IMR-90 (cell line): ENCODE results near the gene EP300. TPM values are rescaled to one million over a fixed set of nuclear protein-coding genes. Genes with fewer than 3 reads are reported as not detected.
"Not testable (repeated sequence)": the region's sequence is repeated elsewhere in the genome, so short reads cannot be mapped to it uniquely, and the experiment has no call there.

Source experiments
- ATAC-seq: fragments of 200-7000 bp; cut with Tn5 transposase; 2 replicates; pipeline ENCODE4 v1.9.1; 2020; ENCODE audit warnings: low read depth, mild to moderate bottlenecking, moderate library complexity
- BruUV-seq: library from RNA; stranded (reverse); fragments of 400-500 nt; replicated peaks from 2 replicates; lab custom pipeline; 2021; lab: Mats Ljungman, UMichigan
- CTCF ChIA-PET: fragments of 300-600 bp; formaldehyde crosslinking; extraction: SDS; loops from one replicate; lab custom pipeline; 2021; ENCODE audit warnings: antibody characterized with exemption; lab: Yijun Ruan, JAX
- POLR2A ChIA-PET: fragments of 300-600 bp; sonication (Branson Sonifier 250); formaldehyde crosslinking; loops from one replicate; lab custom pipeline; 2022; ENCODE audit warnings: antibody characterized with exemption; ENCODE audit not compliant: unreplicated experiment; lab: Charles Lee
- DNase-seq: peaks from one replicate; pipeline ENCODE4 v3.0.0; 2013
- H2AFZ ChIP-seq: replicated peaks from 2 replicates; pipeline ENCODE3; 2013; ENCODE audit warnings: low read length, mild to moderate bottlenecking; ENCODE audit not compliant: poor library complexity
- H2AK5ac ChIP-seq: 2 replicates; pipeline ENCODE4 v1.6.1; 2013; ENCODE audit warnings: low read depth, low read length, inconsistent platforms
- H2AK9ac ChIP-seq: replicated peaks from 2 replicates; pipeline ENCODE3; 2013; ENCODE audit warnings: mild to moderate bottlenecking, low read depth, low read length, moderate library complexity; ENCODE audit not compliant: poor library complexity
- H2BK120ac ChIP-seq: 2 replicates; pipeline ENCODE4 v1.6.1; 2013; ENCODE audit warnings: low read depth, low read length, inconsistent platforms
- H2BK15ac ChIP-seq: 3 replicates; pipeline ENCODE4 v1.6.1; 2013; ENCODE audit warnings: low read depth, low read length, inconsistent platforms
- H2BK20ac ChIP-seq: 2 replicates; pipeline ENCODE4 v1.6.1; 2013; ENCODE audit warnings: low read depth, mild to moderate bottlenecking, inconsistent platforms, low read length, moderate library complexity
- H2BK5ac ChIP-seq: 2 replicates; pipeline ENCODE4 v1.6.1; 2013; ENCODE audit warnings: mild to moderate bottlenecking, low read depth, low read length, inconsistent platforms; ENCODE audit not compliant: poor library complexity, severe bottlenecking
- H3K14ac ChIP-seq: replicated peaks from 2 replicates; pipeline ENCODE4 v1.6.1; 2013; ENCODE audit warnings: low read depth, low read length, inconsistent platforms
- H3K18ac ChIP-seq: 2 replicates; pipeline ENCODE4 v1.6.1; 2013; ENCODE audit warnings: low read depth, low read length, control low read depth
- H3K23ac ChIP-seq: 2 replicates; pipeline ENCODE4 v1.6.1; 2013; ENCODE audit warnings: low read depth, low read length, inconsistent platforms
- H3K27ac ChIP-seq: 2 replicates; pipeline ENCODE4 v1.5.1; 2013; ENCODE audit warnings: mild to moderate bottlenecking, control low read depth, low read length; ENCODE audit not compliant: insufficient read depth
- H3K27me3 ChIP-seq: 2 replicates; pipeline ENCODE4 v1.6.1; 2013; ENCODE audit warnings: low read length; ENCODE audit not compliant: control insufficient read depth, insufficient read depth
- H3K36me3 ChIP-seq: 2 replicates; pipeline ENCODE4 v1.6.1; 2013; ENCODE audit warnings: low read length, mixed read lengths; ENCODE audit not compliant: control insufficient read depth, insufficient read depth
- H3K4ac ChIP-seq: 2 replicates; pipeline ENCODE4 v1.6.1; 2013; ENCODE audit warnings: low read depth, low read length, inconsistent platforms
- H3K4me1 ChIP-seq: 2 replicates; pipeline ENCODE4 v1.6.1; 2013; ENCODE audit warnings: low read length, mixed read lengths; ENCODE audit not compliant: control insufficient read depth, insufficient read depth
- H3K4me2 ChIP-seq: 2 replicates; pipeline ENCODE4 v1.6.1; 2013; ENCODE audit warnings: low read depth, mild to moderate bottlenecking, control low read depth, low read length, moderate library complexity
- H3K4me3 ChIP-seq: 2 replicates; pipeline ENCODE4 v1.5.1; 2013; ENCODE audit warnings: low read depth, mild to moderate bottlenecking, control low read depth, low read length, moderate library complexity; ENCODE audit not compliant: insufficient read depth
- H3K56ac ChIP-seq: 2 replicates; pipeline ENCODE4 v1.6.1; 2013; ENCODE audit warnings: low read length, inconsistent platforms; ENCODE audit not compliant: insufficient read depth; ENCODE audit errors: extremely low read depth
- H3K79me1 ChIP-seq, 2 experiments: 2 replicates each; pipeline ENCODE4 v1.6.1; 2013; ENCODE audit warnings: low read length in 2 of 2, inconsistent platforms in 1 of 2, low read depth in 1 of 2
- H3K9ac ChIP-seq: 2 replicates; pipeline ENCODE4 v1.6.1; 2013; ENCODE audit warnings: low read depth, low read length, control low read depth
- H3K9me1 ChIP-seq: 2 replicates; pipeline ENCODE4 v1.6.1; 2013; ENCODE audit warnings: low read length, inconsistent platforms; ENCODE audit not compliant: insufficient read depth
- H3K9me3 ChIP-seq: 2 replicates; pipeline ENCODE4 v1.6.1; 2013; ENCODE audit warnings: low read length; ENCODE audit not compliant: control insufficient read depth, insufficient read depth
- H4K20me1 ChIP-seq: 2 replicates; pipeline ENCODE4 v1.6.1; 2013; ENCODE audit warnings: low read length, inconsistent platforms; ENCODE audit not compliant: insufficient read depth
- H4K5ac ChIP-seq: 2 replicates; pipeline ENCODE4 v1.6.1; 2013; ENCODE audit warnings: mild to moderate bottlenecking, low read depth, low read length, control low read depth
- H4K8ac ChIP-seq, 2 experiments: 2 replicates each; pipeline ENCODE4 v1.6.1; 2013; ENCODE audit warnings: low read depth in 2 of 2, low read length in 2 of 2, control low read depth in 1 of 2, inconsistent platforms in 1 of 2
- H4K91ac ChIP-seq: 2 replicates; pipeline ENCODE4 v1.6.1; 2013; ENCODE audit warnings: low read depth, low read length, inconsistent platforms; ENCODE audit not compliant: insufficient read depth
- CHD1 ChIP-seq: IDR thresholded peaks from 2 replicates; pipeline ENCODE4 v1.6.1; 2012; ENCODE audit warnings: low read depth, low read length, improper control_type of control experiment
- FOS ChIP-seq: fragments of 150-350 bp; IDR thresholded peaks from 2 replicates; pipeline ENCODE4 v1.6.1; 2016; ENCODE audit warnings: low read depth, low read length
- USF2 ChIP-seq: fragments of 150-350 bp; IDR thresholded peaks from 2 replicates; pipeline ENCODE4 v1.6.1; 2017; ENCODE audit warnings: mild to moderate bottlenecking, antibody characterized with exemption, low read length, low read depth
- WGBS, 2 experiments: methylation state at CpG; one replicate each; pipeline versions ENCODE4 v1.1.5 to v1.1.7; 2013; ENCODE audit warnings: missing lambda C conversion rate in 2 of 2; ENCODE audit not compliant: insufficient read length in 1 of 2; ENCODE audit errors: extremely low coverage in 2 of 2; 5-methylcytosine and 5-hydroxymethylcytosine counted together
- dilution Hi-C: fragments of 300-500 bp; cut with HindIII; formaldehyde crosslinking; loops from one replicate; pipeline ENCODE4 v1.14.3; 2018; ENCODE audit warnings: low sequenced_read_pairs; ENCODE audit not compliant: unreplicated experiment
- in situ Hi-C: fragments of 300-500 bp; cut with MboI; formaldehyde crosslinking; loops from 3 replicates; pipeline ENCODE4 v1.14.3; 2019; ENCODE audit warnings: low sequenced_read_pairs, inconsistent platforms, mixed read lengths
- intact Hi-C: fragments of 100-400 bp; cut with micrococcal nuclease; formaldehyde crosslinking; loops from 2 replicates; pipeline ENCODE4 v1.10.0; 2022
- polyA plus RNA-seq, 3 experiments: library from polyadenylated mRNA; depleted of rRNA; stranded (reverse); fragments of >200 nt; gene quantifications; 2 replicates each; pipeline ENCODE4 v1.2.3, GENCODE V29; 2012; ENCODE audit warnings: low replicate concordance in 1 of 3
- total RNA-seq: library from RNA; depleted of rRNA; stranded (reverse); fragments of >200 nt; gene quantifications from 2 replicates; pipeline ENCODE4 v1.2.3, GENCODE V29; 2012

Gene EP300
- total and polyA plus RNA-seq, 2 of the 4 experiments (the other 2 are of a cell fraction) = 23.3 to 27.4 TPM

DNA sequence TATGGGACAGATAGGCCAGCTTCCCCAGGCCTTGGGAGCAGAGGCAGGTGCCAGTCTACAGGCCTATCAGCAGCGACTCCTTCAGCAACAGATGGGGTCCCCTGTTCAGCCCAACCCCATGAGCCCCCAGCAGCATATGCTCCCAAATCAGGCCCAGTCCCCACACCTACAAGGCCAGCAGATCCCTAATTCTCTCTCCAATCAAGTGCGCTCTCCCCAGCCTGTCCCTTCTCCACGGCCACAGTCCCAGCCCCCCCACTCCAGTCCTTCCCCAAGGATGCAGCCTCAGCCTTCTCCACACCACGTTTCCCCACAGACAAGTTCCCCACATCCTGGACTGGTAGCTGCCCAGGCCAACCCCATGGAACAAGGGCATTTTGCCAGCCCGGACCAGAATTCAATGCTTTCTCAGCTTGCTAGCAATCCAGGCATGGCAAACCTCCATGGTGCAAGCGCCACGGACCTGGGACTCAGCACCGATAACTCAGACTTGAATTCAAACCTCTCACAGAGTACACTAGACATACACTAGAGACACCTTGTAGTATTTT lies 86.1 kb downstream of the EP300 start:
- Histone ChIP-seq H4K20me1 (peaks cover 13% of the 10 kb centered on the region; the same call in 1 of the 2 replicates), H3K36me3 (peaks cover 48% of the 10 kb centered on the region), H2BK5ac (no peak overlapping the region), H3K4me3 (no peak overlapping the region), H3K27me3 (no peaks in the 10 kb centered on the region), H2BK20ac (no peak overlapping the region), H3K4me2 (no peak overlapping the region), H3K14ac (no peak overlapping the region), H4K91ac (no peak overlapping the region), H2AK5ac (no peak overlapping the region), H3K23ac (no peak overlapping the region), H3K79me1 (peaks cover 0 to 19% of the 10 kb centered on the region in 2 experiments; a peak in 2 of 4 replicates), H3K4me1 (peaks cover 3% of the 10 kb centered on the region; the same call in 1 of the 2 replicates), H4K8ac (no peak overlapping the region), H2BK120ac (no peak overlapping the region), H2AFZ (no peak overlapping the region), H3K18ac (no peak overlapping the region), H3K56ac (no peak overlapping the region), H3K9me3 (no peaks in the 10 kb centered on the region), H3K9me1 (peaks cover 8% of the 10 kb centered on the region; the same call in 1 of the 2 replicates), H2AK9ac (no peak overlapping the region), H4K5ac (no peak overlapping the region), H3K27ac (no peak overlapping the region), H3K4ac (no peak overlapping the region), H3K9ac (no peak overlapping the region), H2BK15ac (no peak overlapping the region)
- dilution Hi-C loops = no loop called here
- in situ Hi-C loops = no loop called here
- BruUV-seq = no TSS peak
- WGBS, 2 experiments = 75% methylated on average over 2 of the region's 8 CpGs; no CpG with 5 or more reads in 1 of the 2 experiments
- DNase-seq (no peak), ATAC-seq (no peak)
- intact Hi-C loops = no loop called here
- POLR2A ChIA-PET = no interaction called here
- TF ChIP-seq USF2 (no peak), FOS (no peak), CHD1 (no peak)
- CTCF ChIA-PET = no interaction called here

DNA sequence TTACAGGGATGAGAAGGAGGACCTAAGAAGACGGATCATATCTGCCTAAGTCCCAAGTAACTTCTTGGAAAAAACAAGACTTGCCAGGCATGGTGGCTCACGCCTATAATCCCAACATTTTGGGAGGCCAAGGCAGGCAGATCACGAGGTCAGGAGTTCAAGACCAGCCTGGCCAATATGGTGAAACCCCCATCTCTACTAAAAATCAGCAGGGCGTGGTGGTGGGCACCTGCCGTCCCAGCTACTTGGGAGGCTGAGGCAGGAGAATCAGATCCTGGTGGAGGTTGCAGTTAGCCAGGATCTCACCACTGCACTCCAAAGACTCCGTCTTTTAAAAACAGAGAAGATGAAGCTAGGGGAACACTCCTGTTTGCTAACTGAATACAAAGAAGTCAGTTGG lies 88.0 kb downstream of the EP300 start:
- POLR2A ChIA-PET, H3K56ac ChIP-seq, ATAC-seq, H4K91ac ChIP-seq, BruUV-seq, H2BK120ac ChIP-seq, H3K4ac ChIP-seq, H3K14ac ChIP-seq, H3K4me1 ChIP-seq, CTCF ChIA-PET, H3K4me3 ChIP-seq, H3K23ac ChIP-seq, intact Hi-C loops, H2AK9ac ChIP-seq, in situ Hi-C loops, H2BK15ac ChIP-seq, H3K9ac ChIP-seq, dilution Hi-C loops, DNase-seq, H3K27ac ChIP-seq, H4K5ac ChIP-seq, H3K9me1 ChIP-seq, H2BK5ac ChIP-seq, H2AFZ ChIP-seq, H2BK20ac ChIP-seq, H4K8ac ChIP-seq, H3K4me2 ChIP-seq, H2AK5ac ChIP-seq, H3K18ac ChIP-seq, H3K9me3 ChIP-seq, H3K27me3 ChIP-seq: not testable (repeated sequence)
- H3K36me3 ChIP-seq = peaks cover 40% of the 10 kb centered on the region
- H3K79me1 ChIP-seq = peaks cover 0 to 19% of the 10 kb centered on the region in 2 experiments; a peak in 2 of 4 replicates
- H4K20me1 ChIP-seq = peaks cover 13% of the 10 kb centered on the region; the same call in 1 of the 2 replicates
- WGBS, 2 experiments = 100% methylated on average over 1 of the region's 6 CpGs; no CpG with 5 or more reads in 1 of the 2 experiments
